HUES64 (cell line): ENCODE data around the gene TRUB2.
"Not testable (repeated sequence)": the region's sequence is repeated elsewhere in the genome, so short reads cannot be mapped to it uniquely, and the experiment has no call there.

ENCODE experiments used
- H3K27ac ChIP-seq: 2 replicates; pipeline ENCODE4 v1.7.0; 2013; ENCODE audit warnings: low read depth, low read length, inconsistent platforms
- H3K27me3 ChIP-seq: 2 replicates; pipeline ENCODE4 v1.6.1; 2013; ENCODE audit warnings: mild to moderate bottlenecking, low read length; ENCODE audit not compliant: insufficient read depth
- H3K36me3 ChIP-seq: 2 replicates; pipeline ENCODE4 v1.6.1; 2013; ENCODE audit warnings: mild to moderate bottlenecking, low read length; ENCODE audit not compliant: insufficient read depth
- H3K4me1 ChIP-seq: 2 replicates; pipeline ENCODE4 v1.6.1; 2013; ENCODE audit warnings: mild to moderate bottlenecking, low read length, moderate library complexity; ENCODE audit not compliant: insufficient read depth
- H3K4me3 ChIP-seq: 2 replicates; pipeline ENCODE4 v1.5.1; 2013; ENCODE audit warnings: mild to moderate bottlenecking, low read length, moderate library complexity
- H3K9ac ChIP-seq: 2 replicates; pipeline ENCODE4 v1.6.1; 2013; ENCODE audit warnings: mild to moderate bottlenecking, low read depth, low read length
- H3K9me3 ChIP-seq: 2 replicates; pipeline ENCODE4 v1.6.1; 2013; ENCODE audit warnings: low read depth, low read length; ENCODE audit not compliant: insufficient read depth
- WGBS: fragments of 150-250, 120-280 bp; methylation state at CpG from one replicate; pipeline ENCODE4 v1.1.7; 2013; ENCODE audit warnings: missing lambda C conversion rate; 5-methylcytosine and 5-hydroxymethylcytosine counted together

Gene TRUB2

DNA sequence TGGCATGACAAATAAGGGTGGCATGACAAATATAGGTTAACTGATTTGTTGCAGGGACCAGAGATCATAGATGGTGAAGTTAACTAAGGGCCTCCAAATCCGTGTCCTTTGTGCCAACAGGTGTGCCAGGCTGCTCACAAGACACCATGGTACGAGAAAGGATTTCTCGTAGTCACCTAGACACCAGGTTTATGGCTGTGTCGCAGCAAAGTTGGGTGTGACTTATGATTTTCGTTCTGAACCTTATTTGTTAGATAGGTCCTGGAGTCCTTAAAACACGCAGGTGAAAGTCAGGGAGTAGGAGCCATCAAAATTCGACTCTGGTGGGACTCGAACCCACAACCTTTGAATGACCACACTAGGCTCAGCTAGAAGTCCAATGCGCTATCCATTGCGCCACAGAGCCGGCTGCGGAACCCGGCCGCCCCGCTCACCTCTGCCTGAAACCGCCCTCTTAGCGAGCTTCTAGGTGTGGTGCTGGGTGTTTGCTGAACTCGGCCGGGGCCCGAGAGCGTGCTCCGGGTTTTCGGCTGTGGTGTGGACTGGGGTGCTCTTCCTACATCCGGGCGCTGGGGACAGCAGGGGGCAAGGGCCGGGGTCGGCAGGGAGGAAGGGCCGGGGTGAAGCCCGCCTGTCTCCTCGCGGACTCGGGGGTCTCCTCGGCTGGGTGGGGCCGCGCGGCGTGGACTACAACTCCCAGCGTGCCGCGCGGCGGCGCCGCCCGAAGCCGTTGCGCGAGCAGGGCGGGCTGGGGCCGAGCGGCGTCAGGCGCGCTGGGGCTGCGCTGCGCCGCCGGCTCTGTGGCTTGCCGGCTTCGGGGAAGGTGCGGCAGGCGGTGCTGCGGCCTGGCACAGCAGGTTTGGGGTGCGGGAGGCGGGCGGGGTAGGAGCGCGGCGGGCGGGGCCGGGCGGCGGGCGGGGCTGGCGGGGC, 17.8 kb upstream of the TRUB2 start, which contains the start of gene SLC27A4:
Gene SLC27A4 (plus strand): TSS at position 767 of the 930 bp plus-strand sequence. CDS start 2,606 bp downstream, outside the sequence.
- Histone ChIP-seq H3K27me3 (no peaks in the 10 kb centered on the region), H3K9me3 (no peaks in the 10 kb centered on the region), H3K4me3 (peak within 1 kb of the TSS; percentile 81), H3K36me3 (peaks cover 9% of the 10 kb centered on the region; the same call in 1 of the 2 replicates), H3K4me1 (no peaks in the 10 kb centered on the region), H3K9ac (peak within 1 kb of the TSS; percentile 55), H3K27ac (no peak within 1 kb of the TSS)
- WGBS, result 4% methylated on average over 75 of the region's 75 CpGs

DNA sequence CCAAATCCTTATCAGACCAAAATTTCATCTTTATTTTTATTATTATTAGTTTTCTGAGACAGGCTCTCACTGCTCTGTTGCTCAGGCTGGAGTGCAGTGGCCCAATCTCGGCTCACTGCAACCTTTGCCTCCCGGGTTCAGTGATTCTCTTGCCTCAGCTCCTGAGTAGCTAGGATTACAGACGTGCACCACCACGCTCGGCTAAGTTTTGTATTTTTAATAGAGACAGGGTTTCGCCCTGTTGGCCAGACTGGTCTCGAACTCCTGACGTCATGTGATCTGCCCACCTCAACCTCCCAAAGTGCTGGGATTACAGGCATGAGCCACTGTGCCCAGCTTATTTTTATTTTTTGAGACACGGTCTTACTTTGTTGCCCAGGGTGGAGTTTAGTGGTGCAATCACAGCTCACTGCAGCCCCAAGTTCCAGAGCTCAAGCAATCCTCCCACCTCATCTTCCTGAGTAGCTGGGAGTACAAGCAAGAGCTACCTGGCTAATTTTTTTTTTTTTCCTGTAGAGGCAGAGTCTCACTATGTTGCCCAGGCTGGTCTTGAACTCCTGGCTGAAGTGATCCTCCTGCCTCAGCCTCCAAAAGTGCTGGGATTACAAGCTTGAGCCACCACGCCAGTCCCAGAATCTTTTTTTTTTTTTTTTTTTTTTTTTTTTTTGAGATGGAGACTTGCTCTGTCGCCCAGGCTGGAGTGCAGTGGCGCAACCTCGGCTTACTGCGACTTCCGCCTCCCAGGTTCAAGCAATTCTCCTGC, 16.8 kb upstream of the TRUB2 start:
- not testable (repeated sequence) for H3K27me3 ChIP-seq, H3K9ac ChIP-seq, H3K4me1 ChIP-seq, H3K27ac ChIP-seq, H3K9me3 ChIP-seq, H3K36me3 ChIP-seq, H3K4me3 ChIP-seq
- 89% methylated on average over 14 of the region's 15 CpGs for WGBS

DNA sequence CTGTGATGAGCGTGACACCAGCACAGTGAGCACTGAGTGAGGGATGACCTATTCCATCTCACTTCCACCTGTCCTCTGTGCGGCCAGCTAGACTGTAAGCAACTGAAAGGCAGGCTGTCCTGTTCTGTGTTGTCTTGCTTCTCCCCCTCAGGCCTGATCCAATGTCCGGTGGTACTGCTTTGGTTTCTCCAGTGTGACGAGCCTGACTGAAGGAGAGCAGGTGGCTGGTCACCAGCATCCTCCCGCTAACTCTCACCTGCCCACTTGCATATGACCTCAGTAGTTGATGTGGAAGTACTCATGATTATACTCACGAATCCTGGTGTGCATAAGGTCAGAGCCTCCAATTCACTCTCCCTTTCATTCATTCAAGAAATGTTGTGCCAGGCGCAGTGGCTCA, 15.7 kb upstream of the TRUB2 start:
- H3K27ac ChIP-seq, result no peak overlapping the region
- H3K9ac ChIP-seq, result no peak overlapping the region
- H3K36me3 ChIP-seq, result no peaks in the 10 kb centered on the region; the same call in 1 of the 2 replicates
- no peaks in the 10 kb centered on the region for H3K4me1 ChIP-seq
- H3K4me3 ChIP-seq, result no peak overlapping the region
- WGBS, result 95% methylated on average over 7 of the region's 7 CpGs
- H3K27me3 ChIP-seq, result no peaks in the 10 kb centered on the region
- H3K9me3 ChIP-seq, result no peaks in the 10 kb centered on the region

DNA sequence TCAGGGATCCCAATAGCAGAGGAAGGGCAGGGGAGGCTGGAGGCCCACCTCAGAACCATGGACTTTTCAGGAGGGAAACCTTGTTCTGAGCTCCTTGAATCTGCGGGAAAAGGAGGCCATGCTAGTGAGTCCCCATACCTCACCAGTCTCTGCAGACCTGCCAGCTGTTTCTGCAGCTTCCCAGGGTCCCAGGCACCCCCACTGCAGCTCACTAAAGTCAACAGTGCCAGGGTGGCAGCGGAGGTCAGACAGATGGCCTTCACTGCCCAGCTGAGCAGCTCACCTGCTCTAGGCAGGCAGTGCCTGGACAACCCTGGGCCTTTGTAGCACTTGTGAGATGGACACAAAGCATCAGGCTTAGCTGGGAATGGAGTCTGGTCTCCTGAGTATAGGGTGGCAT, 13.7 kb upstream of the TRUB2 start:
- H3K9me3 ChIP-seq, result no peaks in the 10 kb centered on the region
- no peaks in the 10 kb centered on the region for H3K4me1 ChIP-seq
- no peak overlapping the region for H3K9ac ChIP-seq
- no peak overlapping the region for H3K4me3 ChIP-seq
- peaks cover 9% of the 10 kb centered on the region for H3K36me3 ChIP-seq
- H3K27me3 ChIP-seq, result no peaks in the 10 kb centered on the region
- no peak overlapping the region for H3K27ac ChIP-seq
- 93% methylated on average over 2 of the region's 2 CpGs for WGBS

DNA sequence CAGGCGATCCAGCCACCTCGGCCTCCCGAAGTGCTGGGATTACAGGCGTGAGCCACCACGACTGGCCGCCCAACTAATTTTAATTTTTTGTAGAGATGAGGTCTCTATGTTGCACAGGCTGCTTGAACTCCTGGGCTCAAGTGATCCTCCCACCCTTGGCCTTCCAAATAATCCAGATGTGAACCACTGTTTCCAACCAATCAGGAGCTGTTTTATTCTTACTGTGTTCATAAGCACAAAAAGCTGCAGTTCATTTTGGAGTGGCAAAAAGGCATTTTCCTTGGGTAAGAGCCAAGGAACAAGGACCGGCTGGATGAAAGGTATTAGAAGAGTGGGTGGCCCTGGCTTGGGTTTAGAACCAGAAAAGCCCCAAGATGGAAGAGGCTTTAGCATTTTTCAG, 12.9 kb upstream of the TRUB2 start:
- Histone ChIP-seq H3K4me1 (no peaks in the 10 kb centered on the region), H3K27ac (no peak overlapping the region), H3K9ac (no peak overlapping the region), H3K4me3 (no peak overlapping the region), H3K36me3 (peaks cover 9% of the 10 kb centered on the region), H3K9me3 (no peaks in the 10 kb centered on the region), H3K27me3 (no peaks in the 10 kb centered on the region)
- 94% methylated on average over 7 of the region's 7 CpGs for WGBS

GRCh38 chr9:128333451-128333869, 11.2 kb upstream of the TRUB2 start:
- no peak overlapping the region for H3K4me3 ChIP-seq
- no peak overlapping the region for H3K27ac ChIP-seq
- 94% methylated on average over 11 of the region's 11 CpGs for WGBS
- peaks cover 17% of the 10 kb centered on the region for H3K36me3 ChIP-seq
- no peaks in the 10 kb centered on the region for H3K27me3 ChIP-seq
- H3K9ac ChIP-seq, result no peak overlapping the region
- H3K4me1 ChIP-seq, result no peaks in the 10 kb centered on the region
- H3K9me3 ChIP-seq, result no peaks in the 10 kb centered on the region

DNA sequence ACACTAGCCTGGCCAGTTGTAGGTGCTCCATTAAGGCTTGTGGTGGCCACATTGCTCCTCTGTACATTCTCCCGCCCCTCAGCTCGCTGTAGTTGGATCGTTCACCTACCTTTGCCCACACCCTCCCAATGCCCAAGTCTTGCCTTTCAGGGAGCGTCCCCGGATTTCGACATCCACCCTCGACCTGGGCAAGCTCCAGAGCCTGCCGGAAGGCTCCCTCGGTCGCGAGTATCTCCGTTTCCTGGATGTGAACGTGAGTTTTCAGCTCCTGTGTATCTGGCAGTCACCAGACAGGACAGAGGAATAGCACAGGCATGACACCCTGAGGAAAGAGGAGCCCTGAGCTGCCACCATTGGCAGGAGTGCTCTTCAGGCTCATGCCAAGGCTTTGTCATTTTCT, 3.4 kb upstream of the TRUB2 start:
- no peak overlapping the region for H3K27ac ChIP-seq
- 94% methylated on average over 13 of the region's 13 CpGs for WGBS
- no peak overlapping the region for H3K9ac ChIP-seq
- no peak overlapping the region for H3K4me3 ChIP-seq
- H3K27me3 ChIP-seq, result no peaks in the 10 kb centered on the region
- peaks cover 46% of the 10 kb centered on the region for H3K36me3 ChIP-seq
- no peaks in the 10 kb centered on the region for H3K9me3 ChIP-seq
- peaks cover 6% of the 10 kb centered on the region; the same call in 1 of the 2 replicates for H3K4me1 ChIP-seq

DNA sequence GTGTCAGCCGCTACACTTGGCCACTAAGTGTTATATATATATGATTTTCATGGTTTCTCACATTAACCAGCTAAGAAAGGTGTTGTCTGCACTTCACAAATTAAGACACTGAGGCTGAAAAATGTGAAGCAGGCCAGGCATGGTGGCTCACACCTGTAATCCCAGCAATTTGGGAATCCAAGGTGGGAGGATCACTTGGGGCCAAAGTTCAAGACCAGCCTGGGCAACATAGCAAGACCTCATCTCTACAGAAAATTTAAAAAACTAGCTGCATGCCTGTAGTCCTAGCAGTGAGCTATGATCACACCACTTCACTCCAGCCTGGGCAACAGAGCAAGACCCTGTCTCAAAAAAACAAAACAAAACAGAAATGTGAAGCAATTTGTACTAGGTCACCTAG, 2.2 kb upstream of the TRUB2 start:
- Histone ChIP-seq H3K4me3 (no peak overlapping the region), H3K4me1 (peaks cover 6% of the 10 kb centered on the region; the same call in 1 of the 2 replicates)

DNA sequence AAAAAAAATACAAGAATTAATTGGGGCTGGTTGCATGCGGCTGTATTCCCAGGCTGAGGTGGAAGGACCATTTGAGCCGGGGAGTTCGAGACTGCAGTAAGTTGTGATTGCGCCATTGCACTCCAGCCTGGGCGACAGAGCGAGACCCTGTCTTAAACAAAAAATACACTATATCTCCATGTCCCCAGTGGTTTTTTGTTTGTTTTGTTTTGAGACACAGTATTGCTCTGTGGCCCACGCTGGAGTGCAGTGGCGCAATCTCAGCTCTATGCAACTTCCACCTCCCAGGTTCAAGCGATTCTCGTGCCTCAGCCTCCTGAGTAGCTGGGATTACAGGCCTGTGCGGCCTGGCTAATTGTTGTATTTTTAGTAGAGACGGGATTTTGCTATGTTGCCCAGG, 1.5 kb upstream of the TRUB2 start:
- 96% methylated on average over 12 of the region's 12 CpGs for WGBS

More for the DNA sequence above, 2.2 kb upstream of the TRUB2 start:
- Histone ChIP-seq H3K9me3 (no peaks in the 10 kb centered on the region), H3K9ac (no peak overlapping the region), H3K36me3 (peaks cover 44% of the 10 kb centered on the region), H3K27ac (no peak overlapping the region), H3K27me3 (no peaks in the 10 kb centered on the region)
- no CpG with 5 or more reads among the region's 1 CpG for WGBS

GRCh38 chr9:128323212-128323730, 1.0 kb upstream of the TRUB2 start:
- H3K27ac ChIP-seq, result no peak overlapping the region; the same call in 1 of the 2 replicates
- H3K9me3 ChIP-seq, result no peaks in the 10 kb centered on the region
- H3K9ac ChIP-seq, result peak overlapping the region; percentile 80
- no peaks in the 10 kb centered on the region for H3K27me3 ChIP-seq
- H3K36me3 ChIP-seq, result peaks cover 40% of the 10 kb centered on the region
- H3K4me3 ChIP-seq, result peak overlapping the region; percentile 68
- WGBS, result 33% methylated on average over 16 of the region's 16 CpGs
- peaks cover 6% of the 10 kb centered on the region; the same call in 1 of the 2 replicates for H3K4me1 ChIP-seq

More for the DNA sequence above, 1.5 kb upstream of the TRUB2 start:
- Histone ChIP-seq H3K9ac (peak overlapping the region; percentile 80; the same call in 1 of the 2 replicates), H3K4me1 (peaks cover 6% of the 10 kb centered on the region; the same call in 1 of the 2 replicates), H3K4me3 (peak overlapping the region; percentile 68), H3K27ac (no peak overlapping the region), H3K36me3 (peaks cover 41% of the 10 kb centered on the region), H3K9me3 (no peaks in the 10 kb centered on the region), H3K27me3 (no peaks in the 10 kb centered on the region)
